ENCODE data around the gene ATXN10. TPM values are rescaled to one million over a fixed set of nuclear protein-coding genes. Genes with fewer than 3 reads are reported as not detected.

The ATXN10 gene
- total RNA-seq, 1 experiment from 2014 or later = 176 TPM

GRCh38 chr22:45638834-45639746, 32.5 kb upstream of the ATXN10 start:
- H3K4me3 ChIP-seq = 0 out of 2 replicates have a peak overlapping the region, but pooled peaks have one; percentile 2
- H3K27me3 ChIP-seq = no peaks in the 10 kb centered on the region
- peak; percentile 83 for DNase-seq

GRCh38 chr22:45639747-45640102, 31.9 kb upstream of the ATXN10 start:
- no peak overlapping the region for H3K4me3 ChIP-seq
- H3K27me3 ChIP-seq = no peaks in the 10 kb centered on the region
- no peaks in the 10 kb centered on the region for H3K9me3 ChIP-seq
- DNase-seq = no peak
- no peaks in the 10 kb centered on the region for H3K36me3 ChIP-seq

More at GRCh38 chr22:45638834-45639746, 32.5 kb upstream of the ATXN10 start:
- Histone ChIP-seq H3K9me3 (no peaks in the 10 kb centered on the region), H3K36me3 (no peaks in the 10 kb centered on the region)

- Histone ChIP-seq H3K9me3 (no peaks in the 10 kb centered on the region), H3K36me3 (no peaks in the 10 kb centered on the region), H3K4me3 (no peak overlapping the region), H3K27me3 (no peaks in the 10 kb centered on the region)
- DNase-seq = no peak
Measured at GRCh38 chr22:45640291-45640940, 31.2 kb upstream of the ATXN10 start.

- Histone ChIP-seq H3K4me3 (no peak overlapping the region), H3K9me3 (no peaks in the 10 kb centered on the region), H3K27me3 (no peaks in the 10 kb centered on the region), H3K36me3 (no peaks in the 10 kb centered on the region)
- DNase-seq = no peak
Measured at GRCh38 chr22:45640941-45641621, 30.6 kb upstream of the ATXN10 start.

- H3K27me3 ChIP-seq = no peaks in the 10 kb centered on the region
- H3K36me3 ChIP-seq = no peaks in the 10 kb centered on the region
- no peak for DNase-seq
- no peak overlapping the region for H3K4me3 ChIP-seq
- no peaks in the 10 kb centered on the region for H3K9me3 ChIP-seq
Measured at GRCh38 chr22:45642986-45643385, 28.6 kb upstream of the ATXN10 start.

- DNase-seq = no peak
- no peaks in the 10 kb centered on the region for H3K36me3 ChIP-seq
- no peaks in the 10 kb centered on the region for H3K27me3 ChIP-seq
- no peak overlapping the region for H3K4me3 ChIP-seq
- no peaks in the 10 kb centered on the region for H3K9me3 ChIP-seq
Measured at GRCh38 chr22:45644714-45645113, 26.9 kb upstream of the ATXN10 start.

- DNase-seq = no peak
- no peak overlapping the region for H3K4me3 ChIP-seq
- no peaks in the 10 kb centered on the region for H3K9me3 ChIP-seq
- H3K27me3 ChIP-seq = no peaks in the 10 kb centered on the region
- H3K36me3 ChIP-seq = no peaks in the 10 kb centered on the region
Measured at GRCh38 chr22:45645150-45645525, 26.5 kb upstream of the ATXN10 start.

GRCh38 chr22:45645526-45646414, 25.9 kb upstream of the ATXN10 start:
- Histone ChIP-seq H3K9me3 (no peaks in the 10 kb centered on the region), H3K4me3 (no peak overlapping the region), H3K27me3 (no peaks in the 10 kb centered on the region), H3K36me3 (no peaks in the 10 kb centered on the region)
- DNase-seq = peak; percentile 68

- no peak overlapping the region for H3K4me3 ChIP-seq
- H3K27me3 ChIP-seq = no peaks in the 10 kb centered on the region
- no peak for DNase-seq
- H3K9me3 ChIP-seq = no peaks in the 10 kb centered on the region
- no peaks in the 10 kb centered on the region for H3K36me3 ChIP-seq
Measured at GRCh38 chr22:45647532-45648225, 24.0 kb upstream of the ATXN10 start.

GRCh38 chr22:45648301-45649117, 23.1 kb upstream of the ATXN10 start:
- H3K9me3 ChIP-seq = no peaks in the 10 kb centered on the region
- no peaks in the 10 kb centered on the region for H3K36me3 ChIP-seq
- H3K27me3 ChIP-seq = no peaks in the 10 kb centered on the region
- no peak overlapping the region for H3K4me3 ChIP-seq
- DNase-seq = no peak

GRCh38 chr22:45649809-45650208, 21.8 kb upstream of the ATXN10 start:
- Histone ChIP-seq H3K9me3 (no peaks in the 10 kb centered on the region), H3K4me3 (no peak overlapping the region), H3K36me3 (no peaks in the 10 kb centered on the region), H3K27me3 (no peaks in the 10 kb centered on the region)
- DNase-seq = no peak

GRCh38 chr22:45650721-45651120, 20.9 kb upstream of the ATXN10 start:
- Histone ChIP-seq H3K4me3 (no peak overlapping the region), H3K27me3 (no peaks in the 10 kb centered on the region), H3K9me3 (no peaks in the 10 kb centered on the region), H3K36me3 (no peaks in the 10 kb centered on the region)
- DNase-seq = no peak

GRCh38 chr22:45651931-45652528, 19.6 kb upstream of the ATXN10 start:
- H3K36me3 ChIP-seq = no peaks in the 10 kb centered on the region
- H3K9me3 ChIP-seq = no peaks in the 10 kb centered on the region
- no peak for DNase-seq
- H3K4me3 ChIP-seq = no peak overlapping the region
- H3K27me3 ChIP-seq = no peaks in the 10 kb centered on the region

GRCh38 chr22:45656577-45656976, 15.1 kb upstream of the ATXN10 start:
- Histone ChIP-seq H3K27me3 (no peaks in the 10 kb centered on the region), H3K9me3 (no peaks in the 10 kb centered on the region), H3K4me3 (no peak overlapping the region), H3K36me3 (no peaks in the 10 kb centered on the region)
- DNase-seq = no peak

- Histone ChIP-seq H3K27me3 (no peaks in the 10 kb centered on the region), H3K9me3 (no peaks in the 10 kb centered on the region), H3K36me3 (no peaks in the 10 kb centered on the region), H3K4me3 (no peak overlapping the region)
- DNase-seq = no peak
Measured at GRCh38 chr22:45657701-45658100, 13.9 kb upstream of the ATXN10 start.

Measured in MG63 (cell line).